Stimulated activated CD8-positive, alpha-beta memory T cell treated with anti-CD3 and anti-CD28 coated beads, Interleukin-7, amount 100 ng/mL, for 48 hours (primary cell): ENCODE results near the gene FAM13A.

Source experiments
- DNase-seq, 2 donors: peaks; one replicate each; pipeline ENCODE4 v3.0.0-alpha.2; 2020; ENCODE audit warnings: low read depth in 1 of 2; ENCODE audit errors: extremely low read depth in 1 of 2

Gene FAM13A

DNA sequence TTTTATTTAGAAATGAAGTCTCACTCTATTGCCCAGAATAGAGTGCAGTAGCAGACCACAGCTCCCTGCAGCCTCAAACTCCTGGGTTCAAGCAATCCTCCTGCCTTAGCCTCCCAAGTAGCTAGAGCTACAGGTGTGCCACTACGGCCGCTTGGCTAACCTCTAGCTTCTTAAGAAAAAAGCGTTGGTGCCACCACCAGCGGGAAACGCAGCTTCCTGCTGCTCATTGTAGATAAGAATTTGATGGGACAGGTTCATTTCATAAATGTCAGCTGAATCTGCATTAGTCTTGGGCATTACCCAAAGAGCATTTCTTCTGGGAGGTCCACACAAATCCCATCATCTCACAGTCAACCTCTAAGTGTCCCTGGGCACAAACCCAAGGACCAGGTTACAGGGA, 326.2 kb downstream of the FAM13A start:
- no peak for DNase-seq

DNA sequence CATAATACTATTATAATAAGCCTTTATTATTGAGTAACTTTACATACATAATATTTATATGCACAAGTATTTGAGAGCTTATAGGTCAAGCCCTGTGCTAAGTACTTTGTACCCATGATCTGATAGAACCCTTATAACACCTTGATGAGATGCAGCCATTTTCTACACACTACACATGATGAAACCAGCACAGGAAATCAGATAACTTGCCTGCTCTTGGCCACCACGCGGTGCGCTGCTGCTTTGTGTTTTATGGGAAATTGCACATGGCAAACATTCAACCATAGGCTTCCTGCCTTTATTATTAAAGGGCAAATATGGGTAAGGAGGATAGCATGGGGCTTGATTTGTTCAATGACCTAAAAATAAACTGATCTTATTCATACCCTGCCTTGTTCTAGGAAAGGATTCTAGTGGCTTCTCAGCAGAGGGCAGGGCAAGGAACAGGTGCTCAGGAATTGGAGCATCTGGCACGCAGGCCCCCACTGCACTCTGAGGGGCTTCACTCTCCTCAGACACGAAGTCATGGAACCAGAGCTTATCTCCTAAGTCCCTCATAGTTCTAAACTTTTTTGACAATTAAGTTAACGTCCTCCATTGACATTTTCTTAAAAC, 327.7 kb downstream of the FAM13A start:
- DNase-seq: no peak

DNA sequence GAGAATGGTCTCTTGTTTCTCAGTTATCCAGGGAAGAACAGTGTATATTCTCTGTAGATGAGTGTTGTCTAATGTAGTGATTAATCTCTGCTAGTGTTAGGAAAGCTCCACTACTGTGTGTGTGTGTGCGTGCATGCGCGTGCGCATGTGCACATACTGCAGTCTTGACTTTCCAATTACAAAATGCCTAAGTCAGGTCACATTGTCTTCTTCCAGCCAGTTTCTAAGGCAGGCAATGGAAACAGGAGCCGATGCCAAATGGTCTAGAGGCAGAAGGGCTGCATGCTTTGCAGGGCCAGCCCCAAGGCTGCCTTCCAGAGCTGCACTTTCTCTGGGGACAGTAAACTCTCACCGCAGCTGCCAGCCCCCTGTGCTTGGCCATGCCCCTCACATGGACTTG, 328.8 kb downstream of the FAM13A start:
- no peak for DNase-seq

DNA sequence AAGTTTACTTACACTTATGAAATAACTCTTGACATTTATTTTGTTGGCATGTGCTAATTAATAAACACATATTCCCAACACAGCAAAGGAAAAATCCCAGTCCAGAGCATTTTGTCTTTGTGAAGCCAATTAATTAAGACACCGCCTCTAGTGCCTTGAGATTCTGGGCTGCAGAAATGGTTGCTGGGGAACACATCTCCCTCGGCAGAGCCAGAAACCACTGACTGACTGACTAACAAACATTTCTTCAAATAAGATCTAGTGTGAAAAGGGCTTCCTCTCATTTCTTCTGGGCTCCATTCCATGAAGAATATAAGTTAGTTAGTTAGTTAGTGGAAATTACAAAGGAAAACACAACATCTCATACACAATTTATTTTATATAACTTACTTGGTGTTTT, 331.0 kb downstream of the FAM13A start:
- no peak for DNase-seq

DNA sequence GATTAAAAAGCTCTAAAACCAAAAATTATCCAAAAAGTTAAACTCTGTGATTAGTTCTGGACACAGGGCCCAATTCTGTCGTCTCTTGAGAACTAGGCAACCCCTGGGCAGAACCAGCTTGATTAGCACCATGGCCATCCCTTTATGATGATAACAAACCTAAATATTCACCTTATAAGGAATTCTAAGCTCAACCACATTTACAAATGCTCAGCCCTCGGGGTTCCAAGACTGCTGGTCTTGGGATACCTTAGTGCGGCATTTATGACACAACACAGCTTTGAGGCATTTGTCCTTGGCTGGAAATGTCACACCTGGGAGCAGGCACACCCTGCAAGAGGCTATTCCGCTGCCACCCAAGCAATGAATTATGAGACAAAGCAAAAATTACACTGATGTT, 331.8 kb downstream of the FAM13A start:
- DNase-seq: no peak

DNA sequence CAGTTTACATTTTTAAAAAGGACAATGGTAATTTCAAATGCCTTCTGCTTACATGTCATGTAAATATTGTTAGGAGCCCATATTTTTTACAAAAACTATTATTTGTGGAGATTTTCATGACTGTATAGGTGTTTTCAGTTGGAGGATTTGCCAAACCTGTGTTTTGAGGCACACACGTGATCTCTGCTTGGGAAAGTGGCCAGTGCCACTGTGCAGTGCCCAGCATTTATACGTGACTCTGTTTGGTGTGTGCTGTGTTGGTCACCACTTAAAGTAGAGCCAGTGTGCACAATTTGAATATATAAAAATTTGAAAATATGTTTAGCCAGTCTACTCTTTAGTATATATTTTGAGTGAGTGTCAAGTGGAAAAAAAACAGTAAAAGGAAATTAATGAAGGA, 332.6 kb downstream of the FAM13A start:
- no peak for DNase-seq

DNA sequence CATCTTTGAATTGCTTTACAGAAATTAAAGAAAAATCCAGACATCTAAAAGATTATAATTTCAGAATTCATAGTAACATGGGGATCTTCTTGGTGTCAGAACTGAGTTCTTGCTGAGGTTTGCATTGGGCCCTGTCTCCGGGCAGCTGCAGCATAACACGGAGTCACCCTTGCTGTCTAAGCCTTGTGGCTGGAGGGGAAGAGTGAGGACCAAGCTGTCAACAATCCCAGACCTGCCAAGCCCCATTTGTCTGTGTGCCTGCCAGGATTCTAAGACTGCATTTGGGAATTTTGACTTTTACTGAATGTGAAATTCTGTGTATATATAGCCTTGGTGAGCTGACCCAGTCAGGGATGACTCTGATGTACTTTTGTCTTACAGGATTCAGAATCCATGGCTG, 334.2 kb downstream of the FAM13A start:
- no peak for DNase-seq

DNA sequence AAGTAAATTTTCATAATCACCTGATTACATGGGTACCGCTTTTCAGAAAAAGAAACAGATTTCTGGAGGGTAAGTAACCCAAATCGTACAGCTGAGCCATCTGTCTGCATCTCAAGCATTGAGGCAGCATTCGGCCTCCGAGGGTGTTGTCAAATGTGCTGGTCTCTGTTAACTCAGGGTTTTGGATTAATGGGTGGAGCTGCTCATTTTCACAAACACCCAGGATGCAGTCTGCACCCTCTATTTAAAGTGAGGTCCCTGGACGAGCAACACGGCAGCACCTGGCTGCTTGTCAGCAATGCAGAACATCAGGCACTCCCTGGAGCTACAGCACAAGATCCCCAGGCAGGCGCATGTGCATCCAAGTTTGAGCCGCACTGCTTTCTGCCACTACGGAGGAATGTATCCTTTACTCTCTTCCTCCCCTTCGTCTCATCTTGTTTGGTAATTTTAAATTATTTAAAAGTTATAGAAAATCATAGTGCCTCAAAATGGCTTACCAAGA, 334.7 kb downstream of the FAM13A start:
- no peak for DNase-seq

DNA sequence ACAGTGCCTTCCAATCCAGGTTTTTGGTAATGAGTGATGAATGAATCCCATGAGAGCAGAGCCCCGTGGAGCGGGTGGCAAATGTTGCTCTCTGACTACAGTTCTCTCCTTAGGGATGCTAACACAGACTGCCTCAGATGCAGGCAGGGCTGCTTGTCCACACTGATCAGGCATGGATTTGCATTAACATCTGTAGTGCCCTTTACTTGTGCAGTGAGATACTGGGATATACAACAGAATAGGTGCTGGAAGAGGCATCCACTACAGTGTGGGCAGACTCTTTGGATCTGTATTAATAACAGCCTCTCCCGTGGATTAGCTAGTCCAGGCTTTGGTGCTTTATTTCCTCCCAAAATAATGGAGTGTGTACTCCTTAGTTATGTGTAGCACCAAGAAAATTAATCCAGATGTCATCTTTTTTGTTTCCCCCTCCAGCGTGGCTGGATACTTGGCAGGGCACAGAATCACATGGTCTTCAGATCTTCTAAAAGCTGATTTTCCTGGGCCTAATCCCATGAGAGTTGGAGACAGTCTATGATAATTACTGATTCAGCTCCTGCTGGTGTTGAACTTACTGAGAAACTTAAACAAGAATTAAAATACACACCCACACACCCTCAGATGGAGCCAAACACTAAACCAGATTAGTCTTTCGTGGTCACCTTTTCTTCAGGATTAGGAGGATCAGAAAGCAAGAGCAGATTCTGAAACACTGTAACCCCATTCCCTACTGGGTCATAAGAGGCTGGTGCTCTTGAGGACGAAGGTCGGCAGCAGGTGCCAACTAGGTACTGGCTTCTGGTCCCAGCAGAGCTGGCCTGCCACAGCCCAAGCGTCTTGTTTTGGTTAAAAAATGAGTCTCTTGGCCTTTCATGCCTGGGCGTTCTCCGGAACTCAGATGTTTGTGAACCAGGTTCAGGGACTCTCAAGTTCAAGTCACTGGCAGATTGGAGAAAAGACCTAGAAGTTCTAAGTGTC, 336.2 kb downstream of the FAM13A start:
- DNase-seq: no peak

DNA sequence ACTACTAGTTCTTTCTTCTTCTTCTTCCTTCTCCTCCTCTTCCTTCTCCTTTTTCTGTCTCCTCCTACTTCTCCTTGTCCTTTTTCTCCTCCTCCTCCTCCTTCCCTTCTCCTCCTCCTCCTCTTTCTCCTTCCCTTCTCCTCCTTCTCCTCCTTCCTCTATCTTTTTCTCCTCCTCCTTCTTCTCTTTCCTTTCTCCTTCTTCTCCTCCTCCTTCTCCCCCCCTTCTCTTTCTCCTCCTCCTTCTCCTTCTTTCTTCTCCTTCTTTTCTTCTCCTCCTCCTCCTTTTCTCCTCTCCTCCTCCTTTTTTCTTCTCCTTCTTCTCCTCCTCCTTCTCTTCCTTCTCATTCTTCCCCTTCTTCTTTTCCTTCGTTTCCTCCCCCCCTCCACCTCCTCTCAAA, 337.6 kb downstream of the FAM13A start:
- DNase-seq: no peak

DNA sequence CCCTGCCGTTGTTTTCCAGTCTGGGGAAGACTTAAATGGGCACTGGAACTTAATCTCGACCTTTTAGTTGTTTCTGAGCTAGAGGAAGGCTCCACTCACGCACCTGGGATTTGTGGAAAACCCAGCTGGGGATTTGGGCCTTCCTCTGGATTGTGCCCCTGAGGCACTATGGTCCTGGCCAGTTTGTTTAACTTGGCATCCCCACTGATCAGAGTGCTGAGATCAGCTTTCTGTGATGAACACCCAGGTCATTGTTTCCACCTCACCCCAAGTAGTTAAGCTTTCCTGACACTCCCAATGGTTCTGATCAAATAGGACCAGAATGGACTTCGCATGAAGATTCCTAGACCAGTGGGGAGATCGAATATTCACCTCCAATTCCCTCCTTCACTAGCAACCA, 338.9 kb downstream of the FAM13A start:
- DNase-seq: no peak

DNA sequence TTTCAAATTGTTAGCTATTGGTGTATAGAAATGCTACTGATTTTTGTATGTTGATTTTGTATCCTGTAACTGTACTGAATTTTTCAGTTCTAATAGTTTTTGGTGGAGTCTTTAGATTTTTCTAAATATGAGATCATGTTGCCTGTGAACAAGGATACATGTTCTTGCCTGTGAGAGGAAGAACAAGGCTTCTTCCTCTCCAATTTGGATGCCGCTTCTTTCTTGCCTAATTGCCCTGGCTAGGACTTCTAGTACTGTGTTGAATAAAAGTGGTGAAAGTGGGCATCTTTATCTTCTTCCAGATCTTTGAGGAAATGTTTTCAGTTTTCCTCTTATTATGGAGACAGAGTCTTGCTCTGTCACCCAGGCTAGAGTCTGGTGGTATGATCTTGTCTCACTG, 343.2 kb downstream of the FAM13A start:
- DNase-seq: no peak

DNA sequence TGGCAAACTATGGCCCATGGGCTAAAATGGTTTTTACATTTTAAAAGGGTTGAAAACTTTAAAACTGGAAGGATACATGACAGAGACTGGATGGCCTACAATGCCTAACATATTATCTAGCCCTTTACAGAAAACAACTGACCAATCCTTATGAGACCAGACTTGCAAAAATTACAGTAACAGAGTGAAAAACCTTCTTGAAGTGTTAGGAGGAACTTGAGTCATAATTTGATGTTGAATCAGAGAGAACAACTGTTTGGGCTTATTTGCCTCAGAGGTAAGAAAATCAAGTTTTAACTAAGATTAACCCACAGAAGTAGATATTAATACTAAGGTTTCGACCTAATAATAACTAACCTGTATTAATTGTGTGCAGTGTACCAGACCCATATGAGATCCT, 347.0 kb downstream of the FAM13A start:
- DNase-seq: no peak

DNA sequence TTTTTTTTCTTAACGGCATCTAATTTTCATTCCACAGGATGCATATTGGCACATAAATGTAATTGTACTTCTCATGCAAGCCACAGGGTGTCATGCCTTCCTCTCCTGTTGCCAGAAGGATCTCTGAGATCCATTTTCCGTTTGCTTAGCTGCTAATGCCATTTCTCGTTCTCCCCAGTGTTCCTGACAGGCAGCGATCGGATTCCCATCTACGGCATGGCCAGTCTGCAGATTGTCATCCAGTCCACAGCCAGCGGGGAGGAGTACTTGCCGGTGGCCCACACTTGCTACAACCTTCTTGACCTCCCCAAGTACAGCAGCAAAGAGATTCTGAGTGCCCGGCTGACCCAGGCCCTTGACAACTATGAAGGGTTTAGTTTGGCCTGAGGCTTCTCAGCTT, 350.4 kb downstream of the FAM13A start:
- no peak for DNase-seq

DNA sequence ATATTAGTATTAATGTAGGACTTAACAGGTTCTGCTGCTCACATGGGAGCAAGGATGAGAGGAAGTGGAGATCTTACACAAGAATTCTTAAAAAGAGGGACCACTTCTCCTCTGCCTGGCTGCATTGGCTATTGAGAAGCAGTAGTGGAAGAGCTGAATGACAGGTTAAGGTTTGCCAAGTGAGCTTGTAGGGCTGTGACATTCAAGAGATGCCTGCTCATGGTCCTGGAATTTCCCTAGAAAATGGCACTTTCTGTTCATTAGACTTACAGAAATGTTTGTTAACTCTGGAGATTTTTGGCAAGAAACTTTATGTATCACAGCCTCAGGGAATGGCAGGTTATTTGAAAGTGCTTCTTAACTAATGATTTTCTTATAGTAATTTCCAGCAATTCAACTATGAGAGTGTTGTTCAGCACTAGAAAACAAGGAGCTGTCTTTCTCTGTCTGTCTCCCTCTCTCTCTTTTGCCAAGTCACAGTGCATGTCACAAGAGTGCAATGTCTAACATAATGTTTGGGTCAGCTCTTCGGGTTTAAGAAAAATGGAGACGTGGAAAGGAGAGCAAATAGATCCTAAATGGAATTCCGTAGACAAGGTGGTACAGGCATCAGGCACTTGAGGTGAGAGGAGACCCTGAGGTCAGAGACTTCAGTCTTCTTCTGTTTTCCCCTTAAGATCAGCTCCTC, 351.0 kb downstream of the FAM13A start:
- no peak for DNase-seq

DNA sequence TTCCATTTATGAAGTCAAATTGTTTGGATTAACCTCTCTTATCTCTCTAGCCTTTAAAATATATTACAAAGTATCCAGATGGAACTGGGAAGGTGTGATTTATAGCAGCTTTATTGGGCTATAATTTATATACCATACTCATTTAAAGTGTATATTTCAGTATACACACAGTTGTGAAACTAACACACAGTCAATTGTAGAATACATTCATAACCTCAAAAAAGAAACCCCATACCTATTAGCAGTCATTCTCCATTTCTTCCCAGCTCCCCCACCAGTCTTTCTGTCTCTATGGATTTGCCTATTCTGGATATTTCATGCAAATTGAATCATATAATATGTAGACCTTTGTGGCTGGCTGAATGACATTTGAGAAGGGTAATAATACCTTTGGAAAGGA, 351.8 kb downstream of the FAM13A start:
- DNase-seq: no peak

DNA sequence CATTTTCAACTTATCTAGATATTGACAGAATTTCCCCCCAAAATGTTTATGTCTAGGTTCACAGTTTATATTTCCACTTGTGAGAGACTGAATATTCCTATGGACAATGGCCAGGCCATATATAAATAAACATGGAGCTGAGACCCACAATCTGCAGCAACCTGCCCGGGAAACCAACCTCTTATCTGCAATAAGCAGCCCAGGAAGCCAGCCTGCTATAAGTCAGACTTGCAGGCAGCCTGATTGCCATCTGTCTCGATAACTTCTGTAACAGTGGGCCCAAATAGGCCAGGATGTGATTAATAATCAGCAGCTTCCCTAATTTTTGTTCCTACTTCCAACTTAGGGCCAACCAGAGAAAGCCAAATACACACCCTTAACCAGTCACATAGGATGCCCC, 354.2 kb downstream of the FAM13A start:
- DNase-seq: no peak

DNA sequence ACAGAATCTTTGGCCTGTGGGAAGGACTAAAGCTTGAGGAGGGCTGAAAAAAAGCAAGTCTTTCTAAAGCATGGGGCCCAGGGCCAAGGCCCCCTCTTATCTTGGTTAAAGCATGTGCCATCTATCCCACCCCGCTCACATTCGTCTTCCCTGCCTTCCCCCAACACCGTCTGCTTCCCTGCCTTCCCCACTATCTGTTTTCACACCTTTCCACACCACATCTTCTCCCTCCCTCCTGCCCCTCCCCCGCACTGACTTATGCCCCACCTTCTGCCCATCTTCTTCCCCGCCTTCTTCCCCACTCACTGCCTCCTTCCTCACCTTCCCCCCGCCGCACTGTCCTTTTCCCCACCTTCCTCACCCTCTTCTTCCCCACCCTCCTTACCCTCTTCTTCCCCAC, 358.5 kb downstream of the FAM13A start:
- DNase-seq: no peak

DNA sequence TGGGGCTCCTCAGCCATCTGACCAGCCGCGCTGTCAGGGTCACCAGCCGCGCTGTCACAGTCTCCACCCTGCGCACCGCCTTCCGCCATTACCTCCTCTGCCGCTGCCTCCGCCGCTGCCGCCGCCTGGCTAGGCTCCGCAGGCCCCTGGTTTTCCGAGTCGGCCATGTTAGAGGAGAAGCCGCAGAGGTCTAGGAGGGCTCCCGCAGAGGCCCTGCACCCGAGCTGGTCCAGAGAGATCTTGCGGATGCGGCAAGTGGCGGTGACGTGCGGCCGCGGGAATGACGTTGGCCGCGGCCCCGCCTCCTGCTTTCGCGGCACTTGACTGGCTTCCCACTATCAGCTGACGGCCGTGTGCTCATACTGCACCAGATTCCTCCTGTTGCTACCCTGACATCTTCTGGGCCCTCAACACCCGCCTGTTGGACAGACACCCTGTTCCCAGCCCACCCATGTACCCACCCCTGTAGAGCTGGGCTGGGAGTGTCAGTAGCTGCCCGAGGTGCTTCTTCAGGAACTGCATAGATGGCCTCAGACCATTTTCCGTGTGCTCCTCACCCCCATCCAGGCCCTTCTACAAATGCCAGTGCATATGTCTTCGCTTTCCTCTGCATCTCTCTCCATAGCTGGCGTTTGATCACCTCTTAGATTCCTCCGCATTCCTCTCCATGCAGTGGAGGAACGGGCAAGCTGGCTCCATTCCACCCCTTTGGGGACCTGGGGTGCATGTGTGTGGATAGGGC, 359.2 kb downstream of the FAM13A start, which contains the start of gene NAP1L5:
NAP1L5 (minus strand) TSS at position 242 of the 742 bp plus-strand sequence; CDS start at position 167, 75 bp downstream.
- peak; percentile 36 to 43 for DNase-seq

DNA sequence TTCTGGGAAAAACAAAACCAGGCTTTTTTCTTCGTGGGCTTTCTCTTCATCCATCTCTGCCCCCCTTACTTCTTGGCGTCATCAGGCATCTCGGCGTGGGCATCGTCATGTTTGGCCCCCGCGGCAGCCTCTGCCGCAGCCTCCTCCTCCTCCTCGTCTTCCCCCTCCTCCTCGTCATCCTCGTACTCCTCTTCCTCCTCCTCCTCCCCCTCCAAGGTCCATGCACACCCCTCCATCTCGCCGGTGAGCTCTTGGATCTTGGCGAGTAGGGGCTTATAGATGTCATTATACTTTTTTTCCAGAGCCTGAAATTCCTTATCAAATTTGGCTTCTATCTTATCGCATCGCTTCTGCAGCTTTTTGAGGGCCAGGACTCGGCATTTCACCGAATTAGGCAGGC, 359.8 kb downstream of the FAM13A start:
- DNase-seq: no peak

DNA sequence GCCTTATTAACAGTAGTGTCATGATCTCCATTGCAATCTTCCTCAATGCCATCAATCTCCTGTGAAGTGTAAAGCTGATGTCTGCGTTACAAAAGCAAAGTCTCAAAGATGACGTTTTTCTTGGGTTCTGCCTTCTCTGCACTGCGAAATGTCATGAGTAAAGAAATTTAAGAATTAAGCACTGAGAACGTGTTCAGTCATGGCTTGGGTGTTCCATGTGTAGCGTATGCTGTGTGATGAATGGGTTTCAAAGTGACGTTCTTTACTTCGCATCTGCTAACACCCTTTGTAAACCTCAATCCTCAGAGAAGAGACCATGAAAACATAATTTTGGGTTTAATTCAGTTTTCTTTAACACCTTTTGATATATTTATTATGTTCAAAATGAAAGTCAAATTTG, 360.4 kb downstream of the FAM13A start:
- no peak for DNase-seq
